GM19468 (cell line): ENCODE results near the gene ATXN8OS.
"Not testable (repeated sequence)": the region's sequence is repeated elsewhere in the genome, so short reads cannot be mapped to it uniquely, and the experiment has no call there.

ENCODE experiments used
- ATAC-seq: cut with Tn5 transposase; IDR thresholded peaks from one replicate; pipeline ENCODE4 v1.9.1; 2021; ENCODE audit warnings: mild to moderate bottlenecking, moderate library complexity, moderate number of reproducible peaks; ENCODE audit not compliant: unreplicated experiment; ENCODE audit errors: extremely low read depth

The ATXN8OS gene

DNA sequence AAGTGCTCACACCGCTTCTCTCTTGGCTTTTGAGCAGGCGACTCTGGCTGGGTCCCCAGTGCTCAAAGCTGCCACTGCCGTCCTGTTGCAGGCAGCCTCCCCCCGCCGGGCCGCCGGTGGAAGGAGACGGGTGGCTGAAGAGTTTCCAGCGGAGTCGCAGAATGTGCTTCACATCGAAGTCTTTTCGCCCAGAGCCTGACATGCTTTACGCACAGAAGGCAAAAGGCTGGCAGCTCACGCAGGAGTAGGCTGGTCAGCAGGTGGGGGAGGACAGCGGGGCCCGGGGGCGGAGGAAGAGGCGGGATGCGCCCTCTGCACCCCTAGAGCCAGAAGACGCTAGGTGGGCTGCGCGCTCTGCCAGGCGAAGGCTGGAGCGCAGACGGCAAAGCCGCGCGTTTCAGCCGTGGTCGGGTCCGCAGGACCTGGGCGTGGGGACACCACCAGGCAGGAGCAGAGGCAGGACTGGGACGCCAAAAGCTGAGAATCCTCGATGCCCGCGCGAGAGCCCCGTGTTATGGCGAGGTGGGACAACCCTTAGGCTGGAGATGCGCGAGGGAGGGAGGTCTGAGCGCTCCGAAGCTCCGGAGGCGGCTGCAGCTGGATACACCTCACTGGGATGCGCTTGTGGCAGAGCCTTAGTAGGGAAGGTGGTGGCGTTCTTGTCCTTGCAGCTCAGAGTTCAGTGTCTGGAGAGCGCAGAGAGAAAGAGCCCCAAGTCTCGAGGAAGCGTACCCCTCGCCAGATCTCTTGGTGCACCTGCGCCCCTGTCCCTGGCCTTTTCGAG is at the start of gene ATXN8OS:
ATXN8OS (plus strand) TSS at position 329 of the 784 bp plus-strand sequence.
- ATAC-seq = no peak

GRCh38 chr13:70080012-70080411 is 27.6 kb upstream of the ATXN8OS start:
- no peak for ATAC-seq

DNA sequence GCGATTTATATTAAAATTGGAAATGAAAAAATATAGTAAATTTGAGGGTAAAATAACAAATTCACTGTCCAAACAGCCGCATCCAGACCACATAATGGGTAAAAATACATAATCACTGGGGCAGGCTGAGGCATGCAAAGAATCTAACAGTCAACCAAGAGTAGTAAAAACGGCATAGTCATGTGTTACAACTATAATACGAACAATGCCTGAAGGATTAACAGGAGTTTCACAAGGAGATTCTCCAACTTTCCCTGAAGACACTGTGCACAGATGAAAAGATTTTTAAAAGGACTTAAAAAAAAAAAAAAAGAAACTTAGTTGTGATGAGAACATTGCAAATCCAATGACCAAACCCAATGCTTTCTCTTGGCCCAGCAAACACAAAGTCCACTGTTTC is 20.4 kb upstream of the ATXN8OS start:
- no peak for ATAC-seq

DNA sequence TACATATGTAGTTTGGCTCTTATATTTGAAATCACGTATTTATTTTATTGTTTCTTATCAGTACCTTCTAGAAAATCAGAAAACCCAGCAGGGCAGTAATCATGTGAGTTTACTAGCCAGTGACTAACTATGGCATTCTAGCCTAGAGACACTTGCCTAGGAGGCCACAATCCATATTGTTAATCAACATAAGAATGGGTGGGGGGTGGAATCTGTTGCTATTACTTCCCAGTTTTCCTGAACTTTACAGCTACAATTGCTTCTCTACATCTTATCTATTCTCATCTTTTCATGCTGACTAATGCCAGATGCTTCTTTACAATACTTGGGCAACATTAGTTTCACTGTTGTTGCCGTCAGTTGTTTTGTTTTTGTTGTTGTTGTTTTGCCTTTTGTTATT is 18.7 kb upstream of the ATXN8OS start:
- no peak for ATAC-seq

- no peak for ATAC-seq
Measured at GRCh38 chr13:70090036-70090723, 17.4 kb upstream of the ATXN8OS start.

DNA sequence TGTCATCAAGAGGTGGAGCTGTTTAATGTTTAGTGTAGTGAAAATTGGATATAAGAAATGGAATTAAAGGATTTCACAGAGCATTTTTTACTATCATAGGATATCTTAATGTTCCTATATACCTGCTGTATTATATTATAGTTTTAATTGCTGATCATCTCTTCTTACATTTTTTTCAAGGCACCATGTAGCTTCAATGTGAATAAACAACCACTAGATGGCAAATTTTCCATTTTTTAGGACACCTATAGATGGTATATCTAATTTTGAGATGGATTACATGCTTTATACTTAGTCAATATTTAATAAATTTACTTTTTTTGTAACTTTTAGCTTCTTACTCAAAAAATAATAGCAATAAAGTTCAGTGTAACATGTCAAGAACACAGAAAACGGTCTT is 9.0 kb upstream of the ATXN8OS start:
- no peak for ATAC-seq

DNA sequence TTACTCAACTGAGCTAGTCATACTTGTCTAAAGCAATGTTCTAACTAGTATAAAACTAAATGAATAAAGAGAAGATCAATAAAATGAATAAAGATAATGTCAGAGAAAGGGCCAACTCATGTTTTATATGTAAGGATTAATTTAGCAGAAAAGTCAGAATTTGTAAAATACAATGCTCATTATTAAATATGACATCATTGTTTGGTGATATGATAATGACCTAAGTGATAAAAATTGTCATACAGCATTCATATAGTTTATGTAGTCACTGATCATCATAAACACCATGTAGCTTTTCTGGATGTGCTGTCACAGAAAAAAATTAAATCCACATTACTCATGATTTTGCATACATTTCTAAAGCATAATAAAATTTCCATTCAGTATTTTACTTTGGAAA is 3.1 kb upstream of the ATXN8OS start:
- no peak for ATAC-seq

GRCh38 chr13:70107125-70107497 is 515 bp upstream of the ATXN8OS start:
- ATAC-seq = no peak

DNA sequence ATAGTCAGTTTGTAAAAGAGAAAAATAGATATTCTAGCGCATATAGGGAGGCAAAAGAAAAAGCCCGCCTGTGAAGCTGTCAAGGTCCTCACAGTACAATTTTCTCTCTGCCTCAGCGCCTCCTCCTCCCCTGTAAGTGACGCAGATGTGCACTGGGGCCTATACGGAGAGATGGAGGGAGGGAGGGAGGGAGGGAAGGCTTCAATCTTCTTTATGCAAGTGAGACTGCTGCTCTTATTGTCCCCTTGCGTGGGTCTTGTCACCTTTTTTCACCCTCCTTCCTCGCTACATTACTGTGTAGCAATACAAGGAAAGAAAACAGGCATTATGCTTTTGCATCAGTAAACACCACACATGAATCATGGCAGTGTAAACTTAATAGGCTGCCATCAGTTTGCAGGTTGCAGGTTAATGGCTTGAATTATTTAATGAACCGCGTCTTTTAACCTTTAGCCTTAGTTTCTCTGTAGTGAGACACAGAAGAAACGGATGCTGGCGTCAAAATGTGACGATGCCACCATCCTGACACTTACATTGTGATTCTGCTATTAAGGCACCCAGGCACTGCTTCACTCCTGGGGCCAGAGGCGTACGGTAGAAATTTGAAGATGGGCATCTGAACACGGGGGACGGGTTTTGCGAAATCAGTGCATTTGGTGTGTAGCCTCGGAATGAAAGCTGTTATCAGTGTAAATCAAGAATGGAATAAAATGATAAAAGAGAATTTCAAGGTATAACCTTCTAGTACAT is 905 bp downstream of the ATXN8OS start, which contains the start of gene KLHL1:
KLHL1 (minus strand) TSS at position 97 of the 750 bp plus-strand sequence. CDS start 753 bp downstream, outside the sequence.
- no peak for ATAC-seq

- no peak for ATAC-seq
Measured at GRCh38 chr13:70117338-70117905, 9.8 kb downstream of the ATXN8OS start.

- ATAC-seq = no peak
Measured at GRCh38 chr13:70125693-70126092, 18.1 kb downstream of the ATXN8OS start.

GRCh38 chr13:70128098-70128497 is 20.5 kb downstream of the ATXN8OS start:
- ATAC-seq = no peak

DNA sequence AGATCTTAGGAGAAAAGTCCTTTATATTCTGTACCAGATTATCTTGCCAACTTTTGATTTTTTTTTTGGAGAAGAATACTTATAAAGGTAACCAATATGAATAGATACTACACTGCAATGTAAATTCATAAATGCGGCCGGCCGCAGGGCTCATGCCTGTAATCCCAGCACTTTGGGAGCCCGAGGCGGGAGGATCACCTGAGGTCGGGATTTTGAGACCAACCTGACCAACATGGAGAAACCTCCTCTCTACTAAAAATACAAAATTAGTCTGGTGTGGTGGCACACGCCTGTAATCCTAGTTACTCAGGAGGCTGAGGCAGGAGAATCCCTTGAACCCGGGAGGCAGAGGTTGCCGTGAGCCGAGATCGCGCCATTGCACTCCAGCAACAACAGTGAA is 35.0 kb downstream of the ATXN8OS start:
- ATAC-seq = not testable (repeated sequence)

DNA sequence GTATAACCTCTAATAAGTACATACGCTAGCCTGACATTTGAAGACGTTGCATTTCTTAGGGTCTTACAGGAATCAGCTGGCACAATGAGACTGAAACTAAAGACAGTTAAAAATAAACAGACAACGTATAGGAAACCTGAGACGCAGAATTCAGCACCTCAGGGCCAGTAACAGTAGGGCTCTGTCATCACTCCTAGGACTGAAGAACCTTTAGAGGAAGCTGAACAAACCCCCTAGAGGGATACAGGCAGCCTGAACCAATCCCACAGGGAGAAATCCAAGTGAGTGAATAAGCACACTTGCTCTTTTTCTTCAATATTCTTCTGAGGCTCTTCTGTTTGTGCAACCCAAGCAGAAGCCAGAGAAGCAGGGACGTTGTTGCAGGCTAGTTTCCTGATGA is 54.5 kb downstream of the ATXN8OS start:
- no peak for ATAC-seq

DNA sequence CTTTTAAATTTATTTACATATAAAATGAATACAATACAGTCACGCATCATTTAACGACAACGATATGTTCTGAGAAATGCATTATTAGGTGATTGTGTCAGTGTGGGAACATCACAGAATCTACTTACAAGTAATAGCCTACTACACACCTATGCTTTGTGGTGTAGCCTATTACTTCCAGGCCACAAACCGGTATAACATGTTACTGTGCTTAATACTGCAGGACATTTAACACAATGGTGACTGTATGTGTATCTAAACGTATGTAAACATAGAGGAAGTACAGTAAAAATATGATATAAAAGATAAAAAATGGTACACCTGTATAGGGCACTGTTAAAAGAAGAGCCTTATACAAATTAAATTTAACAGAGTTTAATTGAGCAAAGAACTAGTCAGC is 63.1 kb downstream of the ATXN8OS start:
- no peak for ATAC-seq

GRCh38 chr13:70171151-70171550 is 63.5 kb downstream of the ATXN8OS start:
- no peak for ATAC-seq

- no peak for ATAC-seq
Measured at GRCh38 chr13:70172946-70173597, 65.4 kb downstream of the ATXN8OS start.

DNA sequence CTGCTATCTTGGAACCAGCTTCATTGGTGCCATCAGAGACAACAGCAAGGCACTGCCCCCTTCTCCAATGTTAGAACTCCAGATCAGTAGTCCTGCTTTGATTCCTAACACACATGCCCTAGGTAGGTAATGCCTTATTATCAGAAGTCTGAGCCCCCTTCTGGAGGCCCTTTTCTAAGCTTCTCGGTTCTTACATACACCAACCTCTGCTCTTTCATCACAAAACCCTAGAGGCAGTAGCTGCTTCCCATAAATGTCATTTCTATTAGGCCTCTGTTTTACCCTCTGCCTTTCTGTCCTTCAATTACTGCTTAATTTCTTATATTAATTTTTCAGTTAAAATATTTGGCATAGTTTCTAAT is 66.0 kb downstream of the ATXN8OS start:
- no peak for ATAC-seq

DNA sequence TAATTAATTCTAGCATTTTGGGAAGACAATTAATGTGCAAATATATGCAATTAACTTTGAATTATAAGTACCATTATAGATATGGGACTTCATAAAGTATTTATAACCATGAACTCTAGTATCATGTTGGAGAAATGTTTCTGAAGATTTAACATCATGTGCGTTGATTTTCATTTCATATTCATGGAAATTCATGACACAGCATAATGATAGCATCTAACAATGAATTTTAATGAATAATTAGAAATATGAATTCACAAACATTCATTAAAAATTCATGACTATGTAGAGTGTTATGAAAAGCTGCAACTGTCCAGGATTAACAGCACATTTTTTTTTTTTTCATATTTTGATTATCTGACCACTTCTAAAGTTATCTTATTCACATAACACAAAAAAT is 70.7 kb downstream of the ATXN8OS start:
- no peak for ATAC-seq
